CD4-positive, alpha-beta memory T cell (primary cell): ENCODE data around the gene ATP6V1E1. TPM values are rescaled to one million over a fixed set of nuclear protein-coding genes. Genes with fewer than 3 reads are reported as not detected.
"Not testable (repeated sequence)": the region's sequence is repeated elsewhere in the genome, so short reads cannot be mapped to it uniquely, and the experiment has no call there.

ENCODE experiments used
- CTCF ChIA-PET: fragments of 350-600 bp; sonication (Branson Sonifier 250); formaldehyde crosslinking; loops from one replicate; lab custom pipeline; 2021; ENCODE audit warnings: inconsistent platforms; ENCODE audit not compliant: partially characterized antibody; lab: Charles Lee
- POLR2A ChIA-PET: fragments of 350-600 bp; sonication (Branson Sonifier 250); formaldehyde crosslinking; loops from one replicate; lab custom pipeline; 2021; ENCODE audit not compliant: partially characterized antibody; lab: Charles Lee
- DNase-seq, 5 donors: peaks; one replicate each; pipeline versions ENCODE4 v3.0.0 to v3.0.0-alpha.2; 2020 to 2022; ENCODE audit warnings: mixed read lengths in 1 of 5
- H3K27ac ChIP-seq: one replicate; pipeline ENCODE4 v1.7.0; 2013; ENCODE audit warnings: low read depth, low read length
- H3K27me3 ChIP-seq: 2 replicates; pipeline ENCODE4 v1.7.0; 2013; ENCODE audit warnings: mild to moderate bottlenecking, low read length, moderate library complexity; ENCODE audit not compliant: insufficient read depth
- H3K36me3 ChIP-seq: 2 replicates; pipeline ENCODE4 v1.7.0; 2013; ENCODE audit warnings: mild to moderate bottlenecking, low read length, moderate library complexity; ENCODE audit not compliant: insufficient read depth
- H3K4me1 ChIP-seq: 2 replicates; pipeline ENCODE4 v1.7.0; 2013; ENCODE audit warnings: mild to moderate bottlenecking, low read length, moderate library complexity; ENCODE audit not compliant: insufficient read depth
- H3K4me3 ChIP-seq, 2 donors: one replicate each; pipeline ENCODE4 v1.7.0; 2013; ENCODE audit warnings: low read length in 2 of 2, mild to moderate bottlenecking in 1 of 2
- H3K9me3 ChIP-seq, 2 donors: one replicate each; pipeline ENCODE4 v1.7.0; 2013; ENCODE audit warnings: low read length in 2 of 2, control low read depth in 1 of 2; ENCODE audit not compliant: control insufficient read depth in 1 of 2
- H3K27ac Mint-ChIP-seq, 7 donors: one replicate each; pipeline ENCODE4 v1.8.0; 2020 to 2021; ENCODE audit warnings: mixed read lengths in 7 of 7, mild to moderate bottlenecking in 6 of 7, inconsistent platforms in 3 of 7, moderate library complexity in 3 of 7
- H3K27me3 Mint-ChIP-seq, 2 donors: one replicate each; pipeline ENCODE4 v1.8.0; 2020 to 2021; ENCODE audit warnings: mixed read lengths in 2 of 2
- H3K36me3 Mint-ChIP-seq, 2 donors: one replicate each; pipeline ENCODE4 v1.8.0; 2020 to 2021; ENCODE audit warnings: mixed read lengths in 2 of 2, inconsistent platforms in 1 of 2, mild to moderate bottlenecking in 1 of 2
- H3K4me1 Mint-ChIP-seq, 4 donors: one replicate each; pipeline ENCODE4 v1.8.0; 2020 to 2021; ENCODE audit warnings: mixed read lengths in 4 of 4, mild to moderate bottlenecking in 1 of 4
- H3K4me3 Mint-ChIP-seq, 8 donors: one replicate each; pipeline ENCODE4 v1.8.0; 2020 to 2021; ENCODE audit warnings: mixed read lengths in 8 of 8, mild to moderate bottlenecking in 7 of 8, moderate library complexity in 6 of 8, inconsistent platforms in 3 of 8
- H3K9me3 Mint-ChIP-seq, 8 donors: one replicate each; pipeline ENCODE4 v1.8.0; 2020 to 2021; ENCODE audit warnings: mixed read lengths in 8 of 8, mild to moderate bottlenecking in 5 of 8, inconsistent platforms in 3 of 8, moderate library complexity in 1 of 8
- intact Hi-C: fragments of 100-400 bp; cut with micrococcal nuclease; formaldehyde crosslinking; loops from one replicate; pipeline ENCODE4 v1.15.1; 2023
- polyA plus RNA-seq, 2 donors: library from polyadenylated mRNA; unstranded; fragments of 300-500 nt; fragmentation: Illumina TruSeq; gene quantifications; one replicate each; pipeline ENCODE4 v1.2.3, GENCODE V29; 2021
- total RNA-seq, 2 experiments: library from RNA; stranded (reverse); gene quantifications; one replicate each; pipeline ENCODE4 v1.2.3, GENCODE V29; 2021

ATP6V1E1 gene
- total and polyA plus RNA-seq, 4 experiments from 2014 or later = 88.0 to 130 (median 107) TPM

DNA sequence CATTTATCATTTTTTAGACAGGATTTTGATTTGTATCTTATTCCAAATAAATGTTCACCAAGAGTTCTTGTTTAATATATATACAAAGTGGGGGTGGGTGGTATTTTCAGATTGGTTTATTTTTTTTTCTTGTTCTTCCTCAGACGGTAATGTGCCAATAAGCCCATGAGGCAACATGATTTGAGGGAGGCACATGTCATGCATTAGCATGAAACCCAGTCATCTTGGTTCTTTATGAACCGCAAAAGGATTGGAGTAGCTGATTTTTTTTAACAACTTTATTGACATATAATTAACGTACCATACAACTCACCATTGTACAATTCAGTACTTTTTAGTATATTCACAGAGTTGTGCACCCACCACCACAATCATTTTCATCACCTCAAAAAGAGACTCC, 12.7 kb upstream of the ATP6V1E1 start:
- ChIA-PET CTCF (no interaction called here), POLR2A (no interaction called here)
- Histone ChIP-seq H3K27ac (no peak overlapping the region), H3K9me3 (no peaks in the 10 kb centered on the region), H3K4me3 (no peak overlapping the region), H3K27me3 (no peaks in the 10 kb centered on the region), H3K36me3 (no peaks in the 10 kb centered on the region), H3K4me1 (peaks cover 23% of the 10 kb centered on the region)
- no peaks in the 10 kb centered on the region for H3K27me3 Mint-ChIP-seq
- peaks cover 4 to 22% of the 10 kb centered on the region in 2 donors for H3K36me3 Mint-ChIP-seq
- H3K4me1 Mint-ChIP-seq = peaks cover 18 to 45% (median 26%) of the 10 kb centered on the region in 4 donors
- intact Hi-C loops = no loop called here
- peak overlapping the region in 3 of 7 donors; percentile 14 to 85 (median 78) for H3K27ac Mint-ChIP-seq
- DNase-seq = no peak
- H3K9me3 Mint-ChIP-seq = no peaks in the 10 kb centered on the region
- peak overlapping the region in 2 of 8 donors; percentile 10 to 13 for H3K4me3 Mint-ChIP-seq

DNA sequence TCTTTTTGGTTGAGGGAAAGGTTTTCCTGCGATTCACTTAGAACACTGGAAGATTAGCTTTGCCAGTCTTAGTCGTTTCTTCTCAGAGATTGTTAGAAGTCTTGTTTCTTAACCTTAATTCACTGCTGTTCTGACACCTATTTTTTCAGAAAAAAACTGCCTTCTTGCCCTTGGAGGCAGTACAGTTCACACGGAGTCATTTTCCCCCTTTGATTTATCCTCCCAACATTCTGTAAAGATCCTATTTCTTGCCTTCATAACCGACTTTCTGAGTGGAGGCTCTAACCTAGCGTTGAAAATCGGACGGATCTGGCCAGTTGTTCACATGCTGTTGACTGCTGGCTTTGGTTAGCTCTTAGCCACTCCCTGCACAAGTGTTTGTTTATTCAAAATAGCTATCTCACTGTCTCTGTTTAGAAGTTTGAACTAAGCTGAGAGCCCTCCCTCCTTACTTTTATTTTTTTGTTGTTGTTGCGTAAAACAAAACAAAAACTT, 10.7 kb upstream of the ATP6V1E1 start:
- peak overlapping the region; percentile 98 for H3K27ac ChIP-seq
- DNase-seq = peak in 4 of 5 donors; percentile 28 to 44 (median 30)
- Mint-ChIP-seq H3K27me3 (no peaks in the 10 kb centered on the region), H3K4me3 (peak overlapping the region; percentile 89 to 93 (median 92)), H3K4me1 (peaks cover 17 to 45% (median 23%) of the 10 kb centered on the region in 4 donors), H3K9me3 (no peaks in the 10 kb centered on the region), H3K27ac (peak overlapping the region; percentile 94 to 99 (median 98)), H3K36me3 (peaks cover 4 to 22% of the 10 kb centered on the region in 2 donors)
- peaks cover 23% of the 10 kb centered on the region for H3K4me1 ChIP-seq
- POLR2A ChIA-PET = interaction anchor here (0.7 to 1.7 kb wide), 8 partner anchors 9 to 438 kb away, joined by 3 to 13 read pairs (median 5); partner anchors contain the start of genes ADA2, ATP6V1E1 and PEX26
- intact Hi-C loops = loop anchor here (2.0 to 5.0 kb wide), 2 partner anchors 138 to 438 kb away; partner anchors contain the start of gene PEX26
- peak overlapping the region; percentile 71 to 87 for H3K4me3 ChIP-seq
- no peaks in the 10 kb centered on the region for H3K9me3 ChIP-seq
- H3K27me3 ChIP-seq = no peaks in the 10 kb centered on the region
- CTCF ChIA-PET = interaction anchor here (0.5 to 1.2 kb wide), 2 partner anchors 32 to 468 kb away, joined by 3 to 4 read pairs; no protein-coding TSS in a partner anchor
- H3K36me3 ChIP-seq = no peaks in the 10 kb centered on the region

DNA sequence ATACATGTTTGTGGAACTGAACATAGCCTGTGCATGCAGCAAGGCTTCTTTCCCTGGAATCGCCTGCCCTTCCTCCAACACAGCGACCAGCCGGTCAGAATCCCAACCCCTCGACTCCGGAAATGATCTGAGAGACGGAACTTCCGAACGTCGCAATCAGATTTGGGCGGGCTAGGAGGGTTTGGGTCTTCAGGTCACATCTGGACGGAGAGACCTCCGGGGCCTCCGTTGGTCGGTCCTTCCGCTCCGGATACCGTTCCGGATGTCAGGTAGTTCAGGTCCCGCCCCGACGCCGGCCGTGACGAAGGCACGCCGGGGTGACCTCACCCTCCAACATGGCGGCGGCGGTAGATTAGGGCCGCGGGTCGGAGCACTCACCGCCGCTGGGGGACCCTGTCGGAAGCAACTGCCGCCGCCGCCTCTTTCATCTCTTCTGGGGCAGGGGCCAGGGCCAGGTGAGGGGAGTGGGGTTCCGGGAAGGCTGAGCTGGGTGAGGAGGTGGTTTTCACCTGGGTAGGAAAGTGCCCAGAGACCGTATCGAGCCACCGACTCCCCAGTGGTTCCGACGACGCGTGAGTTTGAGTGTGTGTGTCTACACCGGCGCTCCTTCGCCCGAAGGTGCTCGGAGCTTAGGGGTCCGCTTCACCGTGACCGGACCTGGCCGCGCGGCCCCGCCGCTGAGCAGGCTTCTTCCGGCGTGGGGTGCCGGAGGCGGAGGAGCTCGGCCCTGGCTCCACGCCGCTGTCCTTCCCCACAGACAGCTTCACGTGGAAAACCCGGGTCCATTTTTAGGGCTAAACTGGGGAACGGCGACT, 10.1 kb upstream of the ATP6V1E1 start, which contains the start of gene BCL2L13:
Gene BCL2L13, plus strand, starts transcription at position 326 of the 815 bp plus-strand sequence. CDS start 16,955 bp downstream, outside the sequence.
- CTCF ChIA-PET = interaction anchor here (1.2 kb wide), 1 partner anchor 467 kb away, joined by 4 read pairs; no protein-coding TSS in a partner anchor
- Mint-ChIP-seq H3K27me3 (no peaks in the 10 kb centered on the region), H3K4me1 (peaks cover 17 to 45% (median 23%) of the 10 kb centered on the region in 4 donors), H3K27ac (peak within 1 kb of the TSS; percentile 94 to 99 (median 98)), H3K4me3 (peak within 1 kb of the TSS; percentile 89 to 93 (median 92)), H3K36me3 (peaks cover 4 to 22% of the 10 kb centered on the region in 2 donors), H3K9me3 (no peaks in the 10 kb centered on the region)
- peak within 1 kb of the TSS; percentile 98 for H3K27ac ChIP-seq
- H3K27me3 ChIP-seq = no peaks in the 10 kb centered on the region
- peak; percentile 86 to 91 (median 89) for DNase-seq
- intact Hi-C loops = loop anchor here (1.0 to 5.0 kb wide), 4 partner anchors 10 to 554 kb away; partner anchors contain the start of genes ATP6V1E1, IL17RA and PEX26
- H3K36me3 ChIP-seq = no peaks in the 10 kb centered on the region
- peaks cover 23% of the 10 kb centered on the region for H3K4me1 ChIP-seq
- H3K4me3 ChIP-seq = peak within 1 kb of the TSS; percentile 71 to 87
- H3K9me3 ChIP-seq = no peaks in the 10 kb centered on the region
- POLR2A ChIA-PET = interaction anchor here (0.7 to 1.7 kb wide), 8 partner anchors 9 to 439 kb away, joined by 3 to 13 read pairs (median 5); partner anchors contain the start of genes ADA2, ATP6V1E1 and PEX26

DNA sequence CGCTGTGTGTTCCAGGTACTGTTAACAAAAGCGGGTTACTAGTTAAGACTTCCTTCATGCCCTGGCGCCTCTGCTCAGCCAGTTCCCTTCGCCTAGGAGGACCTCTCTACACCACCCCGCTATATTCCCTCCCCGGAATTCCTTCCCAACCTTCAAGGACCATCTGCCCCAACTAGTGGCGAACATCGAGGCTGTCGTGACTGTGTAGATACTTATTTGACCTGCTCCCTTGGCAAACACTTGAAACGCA, 9.6 kb upstream of the ATP6V1E1 start:
- peaks cover 23% of the 10 kb centered on the region for H3K4me1 ChIP-seq
- Mint-ChIP-seq H3K27ac (peak overlapping the region; percentile 94 to 99 (median 98)), H3K27me3 (no peaks in the 10 kb centered on the region), H3K4me3 (peak overlapping the region; percentile 89 to 93 (median 92)), H3K4me1 (peaks cover 17 to 45% (median 23%) of the 10 kb centered on the region in 4 donors), H3K36me3 (peaks cover 4 to 22% of the 10 kb centered on the region in 2 donors), H3K9me3 (no peaks in the 10 kb centered on the region)
- H3K27me3 ChIP-seq = no peaks in the 10 kb centered on the region
- peak overlapping the region; percentile 98 for H3K27ac ChIP-seq
- ChIA-PET POLR2A (interaction anchor here (1.4 to 1.7 kb wide), 3 partner anchors 9 to 17 kb away, joined by 5 to 13 read pairs (median 6); partner anchors contain the start of gene ATP6V1E1), CTCF (no interaction called here)
- H3K9me3 ChIP-seq = no peaks in the 10 kb centered on the region
- H3K36me3 ChIP-seq = no peaks in the 10 kb centered on the region
- peak overlapping the region; percentile 71 to 87 for H3K4me3 ChIP-seq
- no peak for DNase-seq
- intact Hi-C loops = loop anchor here (1.0 to 5.0 kb wide), 4 partner anchors 10 to 554 kb away; partner anchors contain the start of genes ATP6V1E1, IL17RA and PEX26

DNA sequence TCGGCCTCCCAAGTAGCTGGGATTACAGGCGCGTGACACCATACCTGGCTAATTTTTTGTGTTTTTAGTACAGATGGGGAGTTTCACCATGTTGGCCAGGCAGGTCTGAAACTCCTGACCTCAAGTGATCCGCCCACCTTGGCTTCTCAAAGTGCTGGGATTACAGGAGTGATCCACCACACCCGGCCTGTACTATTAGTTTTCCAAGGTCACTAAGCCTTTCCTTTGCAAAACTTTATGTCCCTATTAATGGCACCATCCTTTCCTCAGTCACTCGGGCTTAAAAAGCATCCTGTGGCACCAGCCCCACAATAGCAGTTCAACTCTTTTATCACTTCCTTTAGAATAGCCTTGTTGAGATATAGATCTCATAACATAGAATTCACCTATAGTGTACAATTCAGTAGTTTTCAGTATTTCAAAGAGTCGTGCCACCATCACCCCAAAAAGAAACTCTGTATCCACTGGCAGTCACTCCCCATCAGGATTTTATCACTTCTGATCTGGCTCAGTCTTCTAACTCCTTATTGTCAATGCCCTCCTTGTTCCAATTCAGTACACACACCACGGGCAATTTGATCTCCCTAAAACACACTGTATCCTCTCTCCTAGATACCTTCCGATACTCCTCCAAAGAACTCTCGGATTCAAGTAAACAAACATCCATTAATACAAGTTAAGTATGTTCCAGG, 9.1 kb upstream of the ATP6V1E1 start:
- Mint-ChIP-seq H3K9me3 (no peaks in the 10 kb centered on the region), H3K36me3 (peaks cover 0 to 18% of the 10 kb centered on the region in 2 donors), H3K27ac (peak overlapping the region; percentile 94 to 99 (median 98)), H3K27me3 (no peaks in the 10 kb centered on the region), H3K4me3 (peak overlapping the region; percentile 89 to 93 (median 92)), H3K4me1 (peaks cover 14 to 40% (median 22%) of the 10 kb centered on the region in 4 donors)
- H3K27me3 ChIP-seq = no peaks in the 10 kb centered on the region
- ChIA-PET POLR2A (interaction anchor here (1.4 kb wide), 1 partner anchor 10 kb away, joined by 6 read pairs; no protein-coding TSS in a partner anchor), CTCF (no interaction called here)
- no peak for DNase-seq
- intact Hi-C loops = loop anchor here (1.0 to 5.0 kb wide), 4 partner anchors 9 to 553 kb away; partner anchors contain the start of genes ATP6V1E1, IL17RA and PEX26
- H3K9me3 ChIP-seq = no peaks in the 10 kb centered on the region
- no peaks in the 10 kb centered on the region for H3K36me3 ChIP-seq
- peak overlapping the region; percentile 98 for H3K27ac ChIP-seq
- peaks cover 23% of the 10 kb centered on the region for H3K4me1 ChIP-seq
- peak overlapping the region; percentile 71 to 87 for H3K4me3 ChIP-seq

DNA sequence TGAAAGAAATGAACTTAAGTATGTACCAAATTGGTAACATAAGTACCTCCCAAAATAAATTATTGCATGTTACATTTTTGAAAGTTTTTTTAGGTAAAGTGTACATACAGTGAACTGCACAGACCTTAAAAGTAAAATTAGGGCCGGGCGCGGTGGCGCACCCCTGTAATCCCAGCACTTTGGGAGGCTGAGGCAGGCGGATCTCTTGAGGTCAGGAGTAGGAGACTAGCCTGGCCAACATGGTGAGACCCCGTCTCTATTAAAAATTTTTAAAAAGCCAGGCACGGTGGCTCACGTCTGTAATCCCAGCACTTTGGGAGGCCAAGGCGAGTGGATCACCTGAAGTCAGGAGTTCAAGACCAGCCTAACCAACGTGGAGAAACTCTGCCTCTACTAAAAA, 8.3 kb upstream of the ATP6V1E1 start:
- H3K9me3 ChIP-seq, H3K4me3 ChIP-seq, H3K27me3 ChIP-seq, H3K27ac Mint-ChIP-seq, H3K27me3 Mint-ChIP-seq, H3K9me3 Mint-ChIP-seq, H3K27ac ChIP-seq, POLR2A ChIA-PET, DNase-seq, H3K36me3 ChIP-seq: not testable (repeated sequence)
- Mint-ChIP-seq H3K4me3 (peak overlapping the region in 1 of 8 donors; percentile 36), H3K36me3 (peaks cover 0 to 18% of the 10 kb centered on the region in 2 donors), H3K4me1 (peaks cover 14 to 36% (median 22%) of the 10 kb centered on the region in 4 donors)
- intact Hi-C loops = loop anchor here (5.0 kb wide), 1 partner anchor 140 kb away; no protein-coding TSS in a partner anchor
- CTCF ChIA-PET = interaction anchor here (0.6 kb wide), 1 partner anchor 12 kb away, joined by 3 read pairs; no protein-coding TSS in a partner anchor
- peaks cover 23% of the 10 kb centered on the region for H3K4me1 ChIP-seq
